NCI-H128 (cell line): ENCODE data around the gene CCL3.
"Not testable (repeated sequence)": the region's sequence is repeated elsewhere in the genome, so short reads cannot be mapped to it uniquely, and the experiment has no call there.

ENCODE experiments used
- DNase-seq: peaks from one replicate; lab custom pipeline; 2025; ENCODE audit not compliant: unreplicated experiment; lab: John Stamatoyannopoulos, UW

Gene CCL3

DNA sequence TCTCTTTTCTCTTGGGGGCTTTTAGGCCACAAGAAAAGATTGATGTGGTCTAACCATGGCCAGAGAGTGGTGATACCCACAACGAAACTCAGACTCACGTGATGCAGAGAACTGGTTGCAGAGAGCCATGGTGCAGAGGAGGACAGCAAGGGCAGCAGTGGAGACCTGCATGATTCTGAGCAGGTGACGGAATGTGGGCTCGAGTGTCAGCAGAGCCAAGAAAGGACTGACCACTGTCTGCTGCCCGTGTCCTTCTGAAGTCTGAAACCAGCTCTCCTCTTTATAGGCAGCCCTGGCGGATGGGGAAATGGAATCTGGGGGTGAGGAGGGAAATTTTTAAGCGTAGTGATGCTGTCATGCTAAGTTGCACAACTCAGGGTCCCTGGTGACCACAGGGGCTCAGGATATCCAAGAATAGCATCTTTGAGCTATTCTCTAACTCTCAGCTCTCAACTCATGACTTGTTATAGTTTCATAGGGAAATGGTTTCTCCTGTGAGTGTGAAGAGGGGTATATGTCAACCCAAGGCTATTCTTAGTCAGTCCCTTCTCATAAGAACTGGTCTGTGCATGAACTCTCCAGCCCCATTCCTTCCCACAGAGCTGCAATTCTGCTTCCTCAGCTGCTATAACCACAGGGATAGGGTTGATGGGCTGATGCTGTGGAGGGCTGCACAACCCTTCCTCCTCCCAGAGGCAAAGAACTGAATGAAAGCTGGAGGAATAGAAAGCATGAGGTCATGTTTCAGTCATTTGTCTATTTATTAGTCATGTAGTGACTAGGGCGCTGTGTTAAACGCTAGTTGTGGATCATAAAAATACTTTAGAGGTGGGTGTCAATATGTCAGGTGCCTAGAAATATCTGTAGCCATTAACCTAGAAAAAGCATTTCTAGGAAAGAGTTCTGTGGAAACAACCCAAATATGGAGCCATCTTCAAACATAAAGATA is at the start of gene CCL3:
Gene CCL3 (minus strand): TSS at position 256 of the 949 bp plus-strand sequence. CDS start 85 bp downstream, at position 171.
- DNase-seq: no peak

GRCh38 chr17:36136439-36136838 is 46.5 kb upstream of the CCL3 start:
- DNase-seq: no peak

DNA sequence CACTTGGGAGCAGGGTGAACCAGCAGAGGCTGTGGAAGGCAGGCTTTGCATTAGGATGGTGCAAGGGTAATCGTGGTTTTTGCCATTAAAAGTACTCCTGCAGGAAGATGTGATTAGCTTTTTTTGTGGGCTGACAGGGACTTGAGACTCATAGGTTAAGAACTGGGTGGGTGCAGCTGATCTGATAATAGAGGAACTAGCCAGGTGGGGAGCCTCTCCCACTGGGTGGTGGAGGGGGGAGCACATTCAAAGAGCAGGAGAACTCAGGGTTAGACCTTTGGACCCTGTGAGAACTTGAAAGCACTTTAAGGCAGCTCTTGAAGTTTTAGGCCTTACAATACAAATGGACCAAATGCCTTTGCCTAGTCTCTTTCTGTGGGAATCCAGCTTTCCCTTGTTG is 46.1 kb upstream of the CCL3 start:
- DNase-seq: no peak

- no peak for DNase-seq
Measured at GRCh38 chr17:36135465-36135864, 45.5 kb upstream of the CCL3 start.

DNA sequence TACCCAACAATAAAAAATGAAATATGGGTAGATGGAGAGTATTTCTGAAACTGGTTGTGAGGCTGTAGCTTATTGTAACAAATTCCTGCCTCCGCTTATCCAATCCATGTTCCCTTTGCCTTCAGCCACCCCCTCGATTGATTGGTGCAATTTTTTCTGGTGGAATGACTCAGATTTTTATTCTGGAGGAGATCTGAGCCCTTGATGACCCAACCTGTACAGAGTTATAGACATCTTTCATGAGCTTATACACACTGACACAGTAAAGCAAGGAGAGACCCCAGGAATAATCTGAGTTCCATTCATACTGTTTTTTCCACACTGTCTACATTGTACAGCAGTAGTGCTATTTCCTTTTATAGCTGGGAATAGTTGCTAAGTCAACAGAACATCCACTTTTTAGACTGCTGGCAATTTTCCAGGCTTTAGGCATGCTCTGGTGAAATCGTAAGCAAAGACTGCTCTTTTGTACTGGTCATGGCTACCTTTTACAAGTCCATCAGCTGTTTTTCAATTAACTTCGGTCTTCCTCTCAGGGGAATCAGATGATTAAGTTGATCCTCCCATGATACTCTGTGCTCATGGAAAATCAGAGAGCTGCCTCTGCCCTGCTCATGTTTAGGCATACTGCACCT is 43.8 kb upstream of the CCL3 start:
- no peak for DNase-seq

DNA sequence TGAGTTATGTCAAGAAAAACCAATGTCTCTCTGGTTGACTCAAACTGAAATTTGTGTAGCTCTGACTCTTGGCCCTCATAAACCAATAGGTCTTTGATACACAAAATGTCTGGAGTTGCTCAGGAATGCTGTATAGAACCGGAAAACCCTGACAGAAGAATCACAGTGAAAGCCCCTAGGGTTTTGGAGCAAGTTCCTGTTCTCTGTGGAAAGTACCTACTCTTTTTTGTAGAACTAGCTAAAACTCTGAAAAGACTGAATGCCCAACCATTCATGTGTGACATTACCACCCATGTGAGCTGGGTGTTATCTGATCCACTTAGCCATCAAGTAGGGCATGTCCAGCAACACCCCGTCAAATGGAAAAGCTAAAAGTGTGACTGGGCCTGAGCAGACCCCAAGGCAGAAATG is 42.5 kb upstream of the CCL3 start:
- no peak for DNase-seq

GRCh38 chr17:36131931-36132330 is 42.0 kb upstream of the CCL3 start:
- DNase-seq: no peak

- DNase-seq: no peak
Measured at GRCh38 chr17:36131421-36131820, 41.5 kb upstream of the CCL3 start.

GRCh38 chr17:36130346-36130745 is 40.4 kb upstream of the CCL3 start:
- DNase-seq: no peak

- DNase-seq: no peak
Measured at GRCh38 chr17:36129616-36130015, 39.7 kb upstream of the CCL3 start.

DNA sequence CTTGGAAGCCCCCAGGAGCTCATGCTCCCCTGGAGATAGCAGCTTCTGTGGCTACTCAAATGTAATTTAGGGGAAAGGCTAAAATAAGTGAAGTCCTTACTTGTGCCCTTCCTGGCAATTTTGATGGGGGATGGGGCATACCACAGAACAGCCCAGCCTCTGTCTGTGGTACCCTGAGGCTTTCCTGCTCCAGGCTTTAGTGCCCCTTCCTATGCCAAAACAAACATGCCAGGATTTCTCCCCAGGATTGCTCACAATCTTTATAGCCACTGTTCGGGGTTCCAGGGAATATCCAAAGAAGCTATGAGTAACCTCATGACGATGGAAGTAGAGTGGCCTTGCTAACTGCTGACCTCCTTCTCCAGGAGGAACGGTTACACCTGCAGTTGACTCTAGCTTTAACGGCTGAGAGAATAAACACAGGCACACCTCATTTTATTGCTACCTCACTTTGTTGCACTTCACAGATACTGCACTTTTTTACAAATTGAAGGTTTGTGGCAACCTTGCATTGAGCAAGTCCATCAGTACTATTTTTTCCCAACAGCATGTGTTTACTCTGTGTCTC is 38.6 kb upstream of the CCL3 start:
- DNase-seq: no peak

DNA sequence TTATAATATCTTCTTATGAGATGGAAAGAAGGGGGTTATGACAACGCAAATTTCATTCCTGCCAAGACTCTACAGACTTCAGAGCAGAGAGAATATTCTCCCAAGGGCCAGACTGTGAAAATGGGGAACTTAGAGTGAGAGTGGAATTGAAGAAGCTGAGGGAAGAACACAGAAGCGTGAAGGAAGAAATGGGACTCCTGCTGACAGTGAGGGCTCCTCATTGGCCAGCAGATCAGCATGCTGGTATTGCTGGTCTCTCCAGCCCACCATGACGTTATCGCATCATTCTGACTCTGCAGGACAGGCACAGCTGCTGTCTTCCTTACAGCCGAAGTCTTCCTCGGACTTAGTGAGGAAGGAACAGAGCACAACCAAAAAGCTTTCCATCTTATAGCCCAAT is 38.0 kb upstream of the CCL3 start:
- no peak for DNase-seq

- DNase-seq: no peak
Measured at GRCh38 chr17:36127199-36127893, 37.4 kb upstream of the CCL3 start.

DNA sequence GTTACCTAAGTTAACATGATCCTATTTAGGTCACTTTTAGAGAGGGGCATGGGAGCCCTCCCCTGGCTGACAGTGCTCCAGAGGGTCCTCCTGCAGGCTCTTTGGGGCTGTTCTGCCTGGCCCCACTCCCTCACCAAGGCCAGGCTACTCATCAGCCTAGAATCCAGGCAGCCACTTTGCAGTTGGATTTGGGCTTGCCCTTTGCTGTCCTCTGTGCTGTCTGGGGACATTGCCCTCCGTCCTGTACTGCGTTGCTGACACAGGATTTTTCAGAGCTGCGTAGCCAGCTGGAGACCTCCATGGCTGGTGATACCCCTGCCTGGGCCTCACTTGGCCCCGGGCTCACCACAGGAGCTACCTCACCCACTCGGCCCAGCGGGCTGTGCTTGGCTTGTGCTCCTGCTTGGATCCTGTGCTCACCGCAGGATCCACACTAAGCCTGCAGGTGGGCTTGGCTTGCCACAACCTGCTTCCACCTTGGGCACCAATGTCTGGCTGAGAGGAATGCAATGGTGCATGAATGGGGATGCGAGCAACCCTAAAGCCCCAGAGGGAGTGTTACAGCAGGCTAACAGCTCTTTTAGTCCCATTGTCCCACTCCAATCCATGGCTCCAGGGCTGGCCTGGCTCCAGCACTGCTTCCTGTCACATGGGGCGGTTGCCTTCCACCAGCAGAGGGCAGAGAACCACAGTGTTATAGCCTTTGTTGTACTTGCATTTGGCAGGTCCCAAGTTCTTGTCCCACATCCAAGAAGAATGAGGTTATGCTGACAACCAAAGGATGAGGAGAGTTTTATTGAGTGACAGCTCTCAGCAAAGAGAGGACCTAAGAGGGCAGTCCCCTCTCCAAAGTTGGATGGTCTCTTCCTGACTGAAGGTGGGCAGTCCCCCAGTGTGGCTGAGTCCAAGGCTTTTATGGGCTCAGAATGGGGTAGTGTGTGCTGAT is 35.2 kb upstream of the CCL3 start:
- DNase-seq: no peak

GRCh38 chr17:36123431-36123830 is 33.5 kb upstream of the CCL3 start:
- DNase-seq: no peak

- not testable (repeated sequence) for DNase-seq
Measured at GRCh38 chr17:36121099-36121498, 31.2 kb upstream of the CCL3 start.

- DNase-seq: no peak
Measured at GRCh38 chr17:36120221-36120620, 30.3 kb upstream of the CCL3 start.

DNA sequence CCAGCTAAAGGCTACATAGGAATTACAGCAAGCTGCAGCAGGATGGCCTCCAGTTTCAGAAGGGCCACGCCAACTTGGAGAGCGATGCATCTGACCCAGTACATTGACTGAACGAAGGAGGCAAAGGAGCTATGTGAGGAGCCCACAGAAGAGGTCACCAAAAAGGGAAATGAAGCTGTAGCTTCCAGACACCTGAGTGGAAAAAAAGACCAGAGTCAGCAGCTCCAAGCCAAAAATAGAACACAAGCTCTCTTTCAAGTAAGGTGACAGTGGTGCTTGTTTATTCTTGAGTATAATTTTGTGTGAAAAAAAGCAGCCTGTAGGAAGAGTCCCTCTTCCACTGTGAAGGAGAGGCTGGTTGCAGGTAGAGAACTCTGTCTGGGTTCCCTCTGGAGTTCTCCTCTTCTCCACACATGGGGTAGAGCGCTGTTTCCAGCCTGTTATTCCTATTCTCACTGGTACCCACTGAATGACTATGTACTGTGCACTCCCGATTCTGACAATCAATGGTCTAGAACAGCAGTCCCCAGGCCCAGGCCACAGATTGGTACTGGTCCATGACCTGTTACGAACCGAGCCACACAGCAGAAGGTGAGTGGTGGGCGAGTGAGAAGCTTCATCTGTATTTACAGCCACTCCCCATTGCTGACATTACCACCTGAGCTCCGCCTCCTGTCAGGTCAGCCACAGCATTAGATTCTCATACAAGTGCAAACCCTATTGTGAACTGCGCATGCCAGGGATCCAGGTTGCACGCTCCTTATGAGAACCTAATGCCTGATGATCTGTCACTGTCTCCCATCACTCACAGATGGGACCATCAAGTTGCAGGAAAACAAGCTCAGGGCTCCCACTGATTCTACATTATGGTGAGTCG is 28.8 kb upstream of the CCL3 start:
- no peak for DNase-seq
